Transverse colon (tissue), 4 donors: ENCODE data around the gene BUD23. TPM values are rescaled to one million over a fixed set of nuclear protein-coding genes. Genes with fewer than 3 reads are reported as not detected.

ENCODE experiments used
- DNase-seq: peaks from one replicate; pipeline ENCODE4 v3.0.0-alpha.2; 2019
- H3K27ac ChIP-seq, 4 donors: fragments of 200-600 bp; sonication (generic); 2 replicates each; pipeline ENCODE4 v1.5.1; 2016 to 2018; ENCODE audit warnings: inconsistent platforms in 4 of 4
- H3K27me3 ChIP-seq: fragments of 200-600 bp; sonication (generic); 2 replicates; pipeline ENCODE4 v1.5.1; 2017; ENCODE audit warnings: inconsistent platforms
- H3K36me3 ChIP-seq, 4 donors: fragments of 200-600 bp; sonication (generic); 2 replicates each; pipeline ENCODE4 v1.5.1; 2017 to 2019; ENCODE audit warnings: inconsistent platforms in 4 of 4
- H3K4me1 ChIP-seq, 4 donors: fragments of 200-600 bp; sonication (generic); 2 replicates each; pipeline ENCODE4 v1.5.1; 2017 to 2020; ENCODE audit warnings: inconsistent platforms in 4 of 4
- H3K4me3 ChIP-seq, 4 donors: fragments of 200-600 bp; sonication (generic); 1 replicate in 1 of 4; 2 replicates in 3 of 4; pipeline versions ENCODE4 v1.5.1 to v1.6.1; 2017 to 2019; ENCODE audit warnings: inconsistent platforms in 4 of 4
- H3K9me3 ChIP-seq, 2 donors: fragments of 200-600 bp; sonication (generic); 2 replicates each; pipeline ENCODE4 v1.5.1; 2017 to 2019; ENCODE audit warnings: inconsistent platforms in 2 of 2
- EP300 ChIP-seq: sonication (generic); formaldehyde crosslinking; IDR thresholded peaks from one replicate; pipeline ENCODE4 v1.6.1; 2017; ENCODE audit warnings: antibody characterized with exemption, low read depth
- POLR2A ChIP-seq: fragments of 450-650 bp; IDR thresholded peaks from one replicate; pipeline ENCODE4 v1.6.1; 2016; ENCODE audit warnings: antibody characterized with exemption, mild to moderate bottlenecking, moderate library complexity
- POLR2AphosphoS5 ChIP-seq, 3 donors: sonication (generic); formaldehyde crosslinking; IDR thresholded peaks; one replicate each; pipeline ENCODE4 v1.6.1; 2016; ENCODE audit warnings: antibody characterized with exemption in 3 of 3
- WGBS, 2 donors: methylation state at CpG; one replicate each; pipeline ENCODE4 v1.1.5; 2018; ENCODE audit warnings: low coverage in 1 of 2; 5-methylcytosine and 5-hydroxymethylcytosine counted together
- in situ Hi-C, 4 donors: fragments of 200-750 bp; cut with MboI; loops; one replicate each; pipeline versions ENCODE4 v1.15.0 to v1.15.1; 2017; ENCODE audit warnings: low sequenced_read_pairs in 3 of 4, low pct_ligation_motif_present in 1 of 4, low pct_unique_long_range_greater_than_20kb in 1 of 4
- intact Hi-C: fragments of 100-400 bp; cut with DNase I; formaldehyde crosslinking; loops from one replicate; pipeline ENCODE4 v1.15.1; 2023; ENCODE audit warnings: low total_unique reads
- total RNA-seq, 4 donors: library from RNA; depleted of rRNA; stranded (reverse); fragments of >200 nt; gene quantifications; one replicate each; pipeline ENCODE4 v1.1.0, GENCODE V29; 2016
- TF ChIP-seq, protein P1 (sequence below), 5 experiments: fragments of 200-600 bp in 3 of 5; fragments of 450-650 bp in 2 of 5; sonication (generic) in 3 of 5; IDR thresholded peaks; 1 replicate in 2 of 5; 2 replicates in 3 of 5; pipeline ENCODE4 v1.5.1; 2016 to 2017; ENCODE audit warnings: antibody characterized with exemption in 5 of 5, inconsistent platforms in 3 of 5, mild to moderate bottlenecking in 2 of 5, moderate library complexity in 1 of 5

BUD23 gene
- total RNA-seq, 4 donors from 2014 or later: 12.0 to 55.9 (median 30.3) TPM

DNA sequence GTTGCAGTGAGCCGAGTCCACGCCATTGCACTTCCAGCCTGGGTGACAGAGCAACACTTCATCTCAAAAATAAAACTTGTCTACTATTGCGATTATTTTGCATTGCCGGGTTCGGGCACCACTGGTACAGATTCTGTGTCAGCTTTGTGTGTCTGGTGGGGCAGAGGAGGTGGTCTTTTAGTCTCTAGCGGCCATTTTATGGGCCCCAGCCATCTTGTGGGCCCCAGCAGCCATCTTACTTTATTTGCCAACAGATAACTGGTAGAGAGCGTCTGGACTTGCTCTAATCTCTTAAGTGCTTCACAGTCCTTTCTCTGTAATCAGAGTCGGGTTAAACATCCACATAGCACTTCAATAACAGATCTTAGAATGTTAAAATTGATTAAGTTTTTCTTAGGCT is 4.9 kb downstream of the BUD23 start:
- peaks cover 0 to 23% (median 10%) of the 10 kb centered on the region in 4 donors for H3K36me3 ChIP-seq

GRCh38 chr7:73690646-73691045 is 7.2 kb downstream of the BUD23 start:
- Histone ChIP-seq H3K9me3 (no peaks in the 10 kb centered on the region), H3K27me3 (no peaks in the 10 kb centered on the region), H3K4me3 (no peak overlapping the region), H3K36me3 (peaks cover 0 to 39% (median 18%) of the 10 kb centered on the region in 4 donors), H3K4me1 (no peaks in the 10 kb centered on the region), H3K27ac (no peak overlapping the region)
- in situ Hi-C loops (no loop called here), intact Hi-C loops (no loop called here)
- TF ChIP-seq, protein P1, sequence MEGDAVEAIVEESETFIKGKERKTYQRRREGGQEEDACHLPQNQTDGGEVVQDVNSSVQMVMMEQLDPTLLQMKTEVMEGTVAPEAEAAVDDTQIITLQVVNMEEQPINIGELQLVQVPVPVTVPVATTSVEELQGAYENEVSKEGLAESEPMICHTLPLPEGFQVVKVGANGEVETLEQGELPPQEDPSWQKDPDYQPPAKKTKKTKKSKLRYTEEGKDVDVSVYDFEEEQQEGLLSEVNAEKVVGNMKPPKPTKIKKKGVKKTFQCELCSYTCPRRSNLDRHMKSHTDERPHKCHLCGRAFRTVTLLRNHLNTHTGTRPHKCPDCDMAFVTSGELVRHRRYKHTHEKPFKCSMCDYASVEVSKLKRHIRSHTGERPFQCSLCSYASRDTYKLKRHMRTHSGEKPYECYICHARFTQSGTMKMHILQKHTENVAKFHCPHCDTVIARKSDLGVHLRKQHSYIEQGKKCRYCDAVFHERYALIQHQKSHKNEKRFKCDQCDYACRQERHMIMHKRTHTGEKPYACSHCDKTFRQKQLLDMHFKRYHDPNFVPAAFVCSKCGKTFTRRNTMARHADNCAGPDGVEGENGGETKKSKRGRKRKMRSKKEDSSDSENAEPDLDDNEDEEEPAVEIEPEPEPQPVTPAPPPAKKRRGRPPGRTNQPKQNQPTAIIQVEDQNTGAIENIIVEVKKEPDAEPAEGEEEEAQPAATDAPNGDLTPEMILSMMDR (IDR thresholded peaks at IDR 0.05): no peak
- TF ChIP-seq EP300 (no peak), POLR2AphosphoS5 (IDR thresholded peaks at IDR 0.05) (no peak), POLR2A (no peak)
- DNase-seq: no peak
- 84 to 93% methylated on average over 2 to 7 of the region's 7 CpGs for WGBS, 2 donors

More for the DNA sequence above, 4.9 kb downstream of the BUD23 start:
- DNase-seq: no peak
- TF ChIP-seq POLR2A (no peak), EP300 (no peak), POLR2AphosphoS5 (IDR thresholded peaks at IDR 0.05) (no peak)
- TF ChIP-seq, protein P1 (IDR thresholded peaks at IDR 0.05): no peak
- peaks cover 0 to 10% (median 6%) of the 10 kb centered on the region in 4 donors for H3K4me1 ChIP-seq
- 89 to 92% methylated on average over 2 to 8 of the region's 8 CpGs for WGBS, 2 donors
- no peak overlapping the region for H3K27ac ChIP-seq
- H3K4me3 ChIP-seq: no peak overlapping the region
- in situ Hi-C loops: no loop called here
- no peaks in the 10 kb centered on the region for H3K9me3 ChIP-seq
- no peaks in the 10 kb centered on the region for H3K27me3 ChIP-seq
- intact Hi-C loops: loop anchor here (10.0 kb wide), 1 partner anchor 47 kb away; the partner anchor contains the start of gene ABHD11

GRCh38 chr7:73696372-73696771 is 13.0 kb downstream of the BUD23 start:
- H3K9me3 ChIP-seq: no peaks in the 10 kb centered on the region
- no peak overlapping the region for H3K4me3 ChIP-seq
- TF ChIP-seq POLR2AphosphoS5 (IDR thresholded peaks at IDR 0.05) (no peak), EP300 (no peak), POLR2A (no peak)
- TF ChIP-seq, protein P1 (IDR thresholded peaks at IDR 0.05): no peak
- 90% methylated on average over 3 to 4 of the region's 4 CpGs for WGBS, 2 donors
- H3K36me3 ChIP-seq: peaks cover 0 to 40% (median 18%) of the 10 kb centered on the region in 4 donors
- H3K27ac ChIP-seq: no peak overlapping the region
- in situ Hi-C loops (no loop called here), intact Hi-C loops (no loop called here)
- DNase-seq: no peak
- no peaks in the 10 kb centered on the region for H3K4me1 ChIP-seq
- no peaks in the 10 kb centered on the region for H3K27me3 ChIP-seq

DNA sequence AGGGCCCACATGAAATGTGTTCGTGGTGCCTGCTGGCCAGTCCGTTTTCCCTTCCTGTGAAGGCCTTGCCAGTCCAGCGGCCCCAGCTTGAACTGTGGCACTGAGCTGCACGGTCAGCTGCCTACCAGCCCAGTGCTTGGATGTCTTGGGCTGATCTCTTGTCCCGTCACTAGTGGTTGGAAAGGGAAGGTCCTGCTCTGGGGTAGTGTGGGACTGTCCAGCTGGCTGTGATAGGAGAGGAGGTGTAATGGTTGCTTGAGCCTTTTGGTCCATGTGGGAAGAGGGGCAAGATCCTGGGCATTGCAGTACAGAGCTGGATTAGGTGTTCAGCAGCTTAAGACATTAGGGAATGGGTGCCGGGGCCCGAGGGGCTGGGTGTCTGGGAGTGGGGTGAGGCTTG is 15.0 kb downstream of the BUD23 start:
- Histone ChIP-seq H3K36me3 (peaks cover 0 to 24% (median 11%) of the 10 kb centered on the region in 4 donors), H3K27ac (no peak overlapping the region), H3K4me3 (no peak overlapping the region), H3K27me3 (no peaks in the 10 kb centered on the region), H3K4me1 (peaks cover 0 to under 1% (median under 1%) of the 10 kb centered on the region in 4 donors), H3K9me3 (no peaks in the 10 kb centered on the region)
- TF ChIP-seq POLR2AphosphoS5 (IDR thresholded peaks at IDR 0.05) (no peak), POLR2A (no peak), EP300 (no peak)
- TF ChIP-seq, protein P1 (IDR thresholded peaks at IDR 0.05): no peak
- DNase-seq: no peak
- in situ Hi-C loops (no loop called here), intact Hi-C loops (no loop called here)
- 83% methylated on average over 7 of the region's 7 CpGs; no CpG with 5 or more reads in 1 of the 2 donors for WGBS, 2 donors
